Measurements from ENCODE around the gene WDR48.

The WDR48 gene

GRCh38 chr3:39143051-39143885, 91.5 kb downstream of the WDR48 start:
- no peak for DNase-seq

- no peak for DNase-seq
Observed at GRCh38 chr3:39144095-39144747, 92.4 kb downstream of the WDR48 start.

GRCh38 chr3:39144748-39145380, 93.0 kb downstream of the WDR48 start:
- no peak for DNase-seq

- no peak for DNase-seq
Observed at GRCh38 chr3:39146083-39146501, 94.3 kb downstream of the WDR48 start.
